M059J (cell line): ENCODE results near the gene GALNT14. TPM values are rescaled to one million over a fixed set of nuclear protein-coding genes. Genes with fewer than 3 reads are reported as not detected.

Source experiments
- DNase-seq: peaks from one replicate; pipeline ENCODE4 v3.0.0-alpha.2; 2012; ENCODE audit warnings: low read depth
- total RNA-seq: library from RNA; depleted of rRNA; stranded (reverse); fragments of >200 nt; shearing (Covaris generic); gene quantifications from 2 replicates; pipeline ENCODE4 v1.2.3, GENCODE V29; 2014

The GALNT14 gene
- total RNA-seq, 1 experiment from 2014 or later, result 0.20 TPM

- no peak for DNase-seq
Observed at GRCh38 chr2:31134480-31134879, 3.8 kb downstream of the GALNT14 start.

GRCh38 chr2:31132786-31133185 lies 5.5 kb downstream of the GALNT14 start:
- no peak for DNase-seq

GRCh38 chr2:31131871-31132270 lies 6.4 kb downstream of the GALNT14 start:
- no peak for DNase-seq

DNA sequence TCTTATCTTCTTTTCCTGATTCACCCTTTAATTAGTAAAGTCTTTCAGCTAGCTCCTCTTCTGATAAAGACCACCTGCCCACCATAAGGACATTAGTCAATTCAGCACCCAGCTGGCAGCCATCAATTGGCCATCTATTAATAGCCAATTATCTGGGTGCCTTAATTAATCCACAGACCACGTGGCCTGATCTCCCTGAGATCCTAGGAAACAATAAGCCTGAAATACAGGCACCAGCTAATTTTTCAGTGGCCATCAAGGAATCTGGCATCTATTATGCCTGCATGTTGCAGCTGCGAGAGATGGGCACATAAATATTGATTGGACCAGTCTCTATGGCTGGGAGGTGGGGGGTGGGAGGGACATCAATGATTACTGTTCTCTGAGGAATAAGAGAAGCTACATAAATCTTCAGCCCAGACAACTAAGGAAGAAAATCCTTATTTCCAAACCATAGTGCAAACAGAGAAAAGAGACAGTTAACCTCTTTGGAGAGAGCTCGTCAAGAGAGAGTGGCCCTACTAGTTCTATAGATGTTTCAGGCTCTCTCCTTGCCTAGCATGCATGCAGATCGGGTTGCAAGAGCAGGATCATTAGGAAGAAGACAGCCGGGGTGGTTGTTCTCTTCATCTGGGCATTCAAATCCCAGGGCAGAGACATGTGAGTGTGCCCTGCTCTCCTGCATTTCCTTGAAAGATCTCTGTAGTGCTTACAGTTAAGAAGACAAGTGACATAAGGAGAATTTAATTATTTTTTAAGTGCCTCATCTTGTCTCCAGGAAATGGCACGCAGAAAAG lies 8.7 kb downstream of the GALNT14 start:
- DNase-seq, result no peak

DNA sequence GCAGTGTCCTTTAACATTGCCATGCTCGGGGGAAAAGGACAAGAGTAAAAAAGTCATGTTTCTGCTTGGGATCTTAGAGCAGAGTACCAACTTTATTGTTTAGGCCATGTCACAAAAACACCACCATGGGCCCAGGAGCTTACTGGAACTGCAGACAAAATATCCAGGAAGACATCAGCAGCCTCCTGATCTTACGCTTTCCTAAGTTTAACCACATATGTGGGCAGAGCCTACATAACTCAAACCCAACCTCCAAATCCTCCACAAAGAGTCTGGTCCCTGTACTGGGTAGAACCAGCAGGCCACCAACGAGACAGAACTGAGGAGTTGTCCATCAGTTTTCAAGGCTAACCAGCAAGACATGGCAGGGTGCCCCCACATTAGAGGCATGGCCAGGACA lies 10.3 kb downstream of the GALNT14 start:
- DNase-seq, result no peak

DNA sequence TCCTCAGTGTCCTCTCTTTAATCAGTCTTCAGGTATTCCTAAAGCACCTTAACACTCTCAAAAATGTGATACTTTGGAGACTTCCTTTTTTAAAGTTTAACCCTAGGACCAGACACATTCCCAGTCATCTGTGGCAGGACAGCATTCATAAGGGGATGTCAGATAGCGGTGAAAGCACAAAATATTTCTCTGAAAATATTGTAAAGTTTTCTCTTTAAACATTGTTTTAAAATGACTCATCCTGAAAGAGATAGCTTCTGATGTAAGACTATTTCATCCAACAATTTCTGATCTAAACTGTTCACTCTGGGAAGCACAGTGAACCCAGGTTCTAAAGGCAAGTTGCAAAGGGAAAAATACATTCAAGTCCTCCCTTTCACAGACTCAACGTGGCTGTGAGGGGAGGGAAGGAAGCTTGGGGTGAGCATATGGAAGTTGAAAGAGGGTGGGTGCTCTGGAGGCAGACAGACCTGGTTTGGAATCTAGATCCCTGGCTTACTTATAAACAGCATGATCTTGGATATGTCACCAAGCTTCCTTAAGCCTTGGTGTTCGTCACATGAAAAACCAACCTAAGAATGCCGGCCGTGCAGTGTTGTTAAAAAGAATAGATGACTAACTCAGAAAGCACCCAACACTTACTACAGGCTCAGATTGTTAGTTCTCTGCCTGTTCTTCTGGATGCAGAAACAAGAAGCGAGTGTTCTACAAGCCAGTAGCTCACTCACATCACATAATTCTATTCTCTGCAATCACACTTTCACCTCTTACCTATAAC lies 12.1 kb downstream of the GALNT14 start:
- no peak for DNase-seq

DNA sequence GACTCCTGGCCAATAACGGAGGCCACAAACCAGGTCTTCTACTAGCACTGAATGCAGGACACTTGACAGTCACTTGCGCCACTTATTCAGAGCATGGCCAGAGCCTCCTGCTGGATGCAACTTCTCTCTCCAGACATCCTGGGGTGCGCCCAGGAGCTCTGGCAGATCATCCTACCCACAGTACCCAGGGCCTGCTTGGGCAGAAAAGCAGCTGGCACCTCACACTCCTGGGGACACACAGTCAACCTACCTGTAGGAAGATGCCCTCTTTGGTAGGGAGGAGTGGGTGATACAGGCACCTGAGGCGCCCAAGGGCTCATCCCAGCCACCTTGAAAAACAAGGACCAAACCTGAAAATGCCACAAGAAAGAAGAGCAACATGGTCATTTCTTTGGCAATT lies 13.3 kb downstream of the GALNT14 start:
- DNase-seq, result no peak

- DNase-seq, result no peak
Observed at GRCh38 chr2:31122133-31122532, 16.1 kb downstream of the GALNT14 start.

DNA sequence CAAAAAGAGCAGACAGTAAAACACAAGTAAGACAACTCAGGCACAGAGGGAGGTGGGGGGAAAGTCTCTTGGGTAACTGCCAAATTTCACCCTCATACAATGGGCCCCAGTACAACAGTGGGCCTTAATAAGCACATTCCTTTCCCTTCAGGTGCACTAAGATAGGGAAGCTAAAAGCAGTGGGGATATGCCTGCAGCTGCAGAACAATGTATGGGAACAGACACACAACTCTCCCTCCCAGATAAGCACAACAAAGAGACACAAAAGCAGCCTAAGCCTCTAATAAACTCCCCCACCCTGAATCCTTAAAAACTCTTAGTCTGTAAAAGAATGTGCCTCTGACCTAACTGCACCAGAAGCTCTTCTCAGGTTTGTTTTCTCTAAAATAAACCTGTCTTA lies 24.5 kb downstream of the GALNT14 start:
- no peak for DNase-seq

- DNase-seq, result no peak
Observed at GRCh38 chr2:31112544-31112943, 25.7 kb downstream of the GALNT14 start.

GRCh38 chr2:31110998-31111397 lies 27.2 kb downstream of the GALNT14 start:
- DNase-seq, result no peak

DNA sequence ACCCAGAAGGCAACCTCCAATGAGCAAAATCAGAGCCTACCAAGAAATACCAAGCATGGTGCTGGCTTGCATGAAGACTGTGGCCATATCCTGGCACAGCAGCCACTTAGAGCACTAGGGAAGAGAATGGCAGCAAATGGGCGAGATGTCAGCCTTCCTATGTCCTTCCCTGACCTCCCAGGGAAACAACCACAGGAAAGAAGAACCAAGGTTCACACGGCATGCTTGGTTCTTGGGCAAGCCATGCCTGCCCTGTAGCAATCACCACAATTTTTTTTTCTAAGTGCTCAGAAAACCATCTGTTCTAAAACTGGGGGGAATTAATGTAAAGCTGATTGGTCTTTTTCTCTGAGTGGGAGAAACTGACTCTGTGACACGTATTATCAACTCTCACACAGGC lies 27.8 kb downstream of the GALNT14 start:
- DNase-seq, result no peak

DNA sequence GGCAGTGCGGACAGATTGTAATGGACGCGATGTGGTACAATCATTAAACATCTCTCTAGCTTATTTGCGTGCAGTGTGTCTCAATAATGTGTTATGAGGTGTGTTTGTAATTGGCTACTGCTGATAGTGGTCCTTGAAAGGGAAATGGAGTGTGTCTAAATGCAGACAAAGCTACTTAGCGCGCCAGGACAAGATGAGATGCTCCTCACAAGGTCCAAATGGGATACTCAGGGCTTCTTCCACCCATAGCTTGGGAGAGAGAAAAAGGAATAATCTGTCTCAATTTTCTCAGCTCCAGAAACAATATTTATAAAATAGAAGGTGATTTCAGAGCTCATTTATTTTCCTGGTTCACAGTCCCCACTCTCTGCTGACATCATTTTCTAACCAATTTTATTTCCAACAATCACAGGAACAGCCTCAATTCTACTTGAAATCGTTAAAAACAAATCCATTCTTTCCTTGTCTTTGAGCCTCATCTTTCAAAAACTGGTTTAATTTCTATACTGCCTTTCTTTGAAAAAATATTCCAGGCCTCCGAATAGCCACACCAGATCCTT lies 28.5 kb downstream of the GALNT14 start:
- no peak for DNase-seq

DNA sequence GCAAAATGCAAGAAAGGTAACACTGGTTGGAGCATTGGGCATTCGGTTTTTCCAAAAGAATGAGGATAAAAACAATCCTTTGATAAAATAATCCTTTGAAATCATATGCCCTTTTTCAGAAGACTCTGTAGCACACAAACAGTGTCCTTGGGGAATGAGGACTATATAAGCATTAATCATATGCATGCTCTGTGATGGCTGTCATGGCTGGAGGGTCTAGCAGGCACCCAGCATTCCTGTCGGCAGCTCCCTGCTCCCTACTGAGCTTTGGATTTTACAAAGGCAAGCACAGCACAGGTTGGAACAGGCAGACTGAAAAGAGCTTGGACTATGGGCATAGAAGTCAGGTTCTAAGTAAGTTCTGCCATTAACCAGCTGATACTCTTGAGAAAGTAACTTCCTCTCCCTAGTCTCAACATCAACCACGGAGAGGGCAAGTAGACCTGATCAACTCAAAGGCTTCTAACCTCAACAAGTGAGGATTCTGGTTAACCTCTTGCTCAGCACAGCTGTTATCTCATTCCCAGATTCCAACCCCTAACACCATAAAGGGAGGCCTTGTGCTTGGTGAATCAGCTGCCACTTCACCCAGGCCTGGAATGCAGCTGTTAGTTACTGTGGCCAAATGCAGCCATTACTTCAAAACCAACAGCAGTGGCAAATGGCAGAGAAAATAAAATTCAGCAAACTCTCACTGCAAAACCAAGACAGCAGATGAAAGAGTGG lies 29.5 kb downstream of the GALNT14 start:
- DNase-seq, result no peak

DNA sequence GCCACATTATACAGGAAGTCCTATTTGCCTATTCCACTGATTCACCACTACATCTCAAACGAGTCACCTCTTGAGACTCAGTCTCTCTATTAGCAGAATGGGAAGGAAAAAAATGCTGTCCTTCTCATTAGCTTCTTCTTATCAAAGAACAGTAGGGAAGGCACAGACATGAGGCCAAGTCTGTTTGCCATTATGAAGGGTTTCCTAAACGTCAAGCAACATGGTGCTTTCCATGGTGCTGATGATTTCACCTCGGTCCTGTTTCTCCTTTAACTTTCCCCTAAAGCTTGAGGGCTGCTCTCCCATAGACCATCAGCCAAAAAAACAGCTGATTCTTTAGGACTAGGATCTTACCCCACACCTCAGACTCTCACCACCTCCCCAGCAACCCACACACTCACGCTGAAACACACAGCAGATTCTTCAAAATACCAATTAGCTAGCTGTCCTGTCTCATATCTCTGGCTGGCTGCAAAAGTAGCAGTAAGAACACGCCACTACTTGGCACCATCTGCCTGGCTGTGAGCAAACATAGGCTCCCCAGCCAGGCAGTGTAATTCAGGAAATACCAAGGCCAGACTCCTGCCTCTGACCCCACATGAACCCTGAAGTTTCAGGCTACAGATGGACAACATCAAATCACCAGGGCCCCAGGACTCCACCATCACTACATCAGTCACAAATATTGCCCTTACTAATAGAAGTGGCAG lies 30.5 kb downstream of the GALNT14 start:
- DNase-seq, result no peak

DNA sequence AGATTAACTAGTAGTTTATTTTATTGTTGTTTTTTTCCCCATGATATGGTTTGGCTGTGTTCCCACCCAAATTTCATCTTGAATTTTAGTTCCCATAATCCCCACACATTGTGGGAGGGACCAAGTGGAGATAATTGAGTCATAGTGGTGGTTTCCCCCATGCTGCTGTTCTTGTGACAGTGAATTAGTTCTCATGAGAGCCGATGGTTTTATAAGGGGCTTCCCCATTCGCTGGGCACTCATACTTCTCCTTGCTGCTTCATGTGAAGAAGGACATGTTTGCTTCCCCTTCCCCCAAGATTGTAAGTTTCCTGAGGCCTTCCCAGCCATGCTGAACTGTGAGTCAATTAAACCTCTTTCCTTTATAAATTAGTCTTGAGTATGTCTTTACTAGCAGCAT lies 36.5 kb downstream of the GALNT14 start:
- DNase-seq, result no peak

GRCh38 chr2:31097962-31098613 lies 40.2 kb downstream of the GALNT14 start:
- no peak for DNase-seq

DNA sequence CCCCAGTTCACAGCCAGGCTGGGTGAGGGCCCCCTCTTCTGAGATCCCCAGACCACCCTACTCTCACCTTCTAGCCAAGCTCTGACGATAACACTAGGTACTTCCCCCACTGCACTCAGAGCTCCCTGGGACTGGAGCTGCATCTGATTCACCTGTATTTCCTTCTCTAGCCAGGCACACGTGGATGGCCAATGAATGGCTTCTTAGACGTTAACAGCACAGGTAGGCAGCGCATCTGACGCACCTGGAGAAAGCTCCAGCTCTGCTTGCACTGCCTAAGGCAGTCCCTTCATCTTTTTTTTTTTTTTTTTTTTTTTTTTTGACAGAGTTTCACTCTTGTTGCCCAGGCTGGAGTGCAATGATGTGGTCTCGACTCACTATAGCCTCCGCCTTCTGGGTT lies 48.1 kb downstream of the GALNT14 start:
- DNase-seq, result no peak

- no peak for DNase-seq
Observed at GRCh38 chr2:31089645-31090044, 48.6 kb downstream of the GALNT14 start.

GRCh38 chr2:31088504-31089195 lies 49.6 kb downstream of the GALNT14 start:
- DNase-seq, result no peak
